Gastroesophageal sphincter (tissue), 3 donors: Measurements from ENCODE around the gene VEGFD.

Source experiments
- CTCF ChIP-seq, 4 experiments: fragments of 200-600 bp in 2 of 4; fragments of 450-650 bp in 2 of 4; sonication (generic) in 1 of 4; IDR thresholded peaks; one replicate each; pipeline ENCODE4 v1.5.1; 2017 to 2019; ENCODE audit warnings: antibody characterized with exemption in 4 of 4, mild to moderate bottlenecking in 2 of 4, moderate library complexity in 2 of 4
- EP300 ChIP-seq: sonication (generic); formaldehyde crosslinking; IDR thresholded peaks from one replicate; pipeline ENCODE4 v1.6.1; 2017; ENCODE audit warnings: antibody characterized with exemption, mild to moderate bottlenecking
- POLR2A ChIP-seq, 2 donors: fragments of 450-650 bp; IDR thresholded peaks; one replicate each; pipeline ENCODE4 v1.6.1; 2017; ENCODE audit warnings: antibody characterized with exemption in 2 of 2, mild to moderate bottlenecking in 2 of 2, moderate library complexity in 1 of 2

- TF ChIP-seq CTCF (IDR thresholded peaks at IDR 0.05) (no peak), POLR2A (IDR thresholded peaks at IDR 0.05) (no peak), EP300 (no peak)
These were observed 62.1 kb downstream of the VEGFD start for GRCh38 chrX:15322072-15322471.
